Measurements from ENCODE around the gene ZBTB12. TPM values are rescaled to one million over a fixed set of nuclear protein-coding genes. Genes with fewer than 3 reads are reported as not detected.
A peak's percentile ranks its signal among the peaks of the same experiment; 100 is the strongest.

The ZBTB12 gene
- total and polyA plus RNA-seq, 2 of the 8 experiments (the other 6 are each of a cell fraction or from before 2014, with no cell fraction given) = 20.7 to 40.8 TPM

DNA sequence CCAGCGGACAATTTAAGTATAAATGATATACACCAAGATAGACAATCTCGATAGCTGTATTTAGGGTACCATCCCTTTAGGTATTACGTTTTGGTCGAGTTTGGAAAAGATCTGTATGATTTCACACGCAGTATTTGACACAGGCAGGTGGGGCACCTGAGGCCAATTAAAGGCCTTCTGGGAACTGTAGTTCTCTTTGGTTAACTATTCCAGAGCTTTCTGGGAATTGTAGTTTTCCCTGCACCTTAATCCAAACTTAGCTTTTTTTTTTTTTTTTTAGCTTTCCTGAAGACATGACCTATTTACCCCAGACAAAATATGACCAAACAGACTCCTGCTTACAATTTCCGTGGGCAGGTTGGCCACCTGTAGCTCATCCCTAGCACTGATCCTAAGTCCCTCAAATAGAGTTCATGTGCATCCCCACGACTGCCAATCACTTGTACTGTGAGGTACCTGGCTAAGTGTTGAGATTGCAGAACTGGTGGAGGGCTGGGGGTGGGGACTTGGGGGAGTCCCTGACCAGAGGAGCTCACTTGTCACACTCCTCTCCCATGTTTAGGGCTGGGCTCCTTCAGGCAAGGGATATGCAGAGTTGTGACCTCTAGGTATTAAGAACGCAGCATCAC, 3.4 kb downstream of the ZBTB12 start:
- Histone ChIP-seq H4K20me1 (replicated peaks in 1 of 2; ENCODE audit: control insufficient read depth in 1 of 2, insufficient read depth in 2 of 2, low read length in 2 of 2) (peaks cover 0 to 5% of the 10 kb centered on the region in 2 experiments), H2BK15ac (ENCODE audit: low read length) (no peak overlapping the region), H2BK20ac (ENCODE audit: low read length) (no peak overlapping the region), H4K8ac (ENCODE audit: extremely low read depth, insufficient read depth, low read length) (no peak overlapping the region), H3K56ac (replicated peaks; ENCODE audit: insufficient read length, low read depth, low read length) (no peak overlapping the region), H3K4me3 (ENCODE audit: extremely low read depth in 1 of 4, insufficient read depth in 2 of 4, low read depth in 3 of 4, low read length in 4 of 4) (peak overlapping the region; percentile 74 to 97 (median 82); a peak in 7 of 8 replicates), H2BK5ac (ENCODE audit: low read depth, low read length) (no peak overlapping the region), H3K27me3 (replicated peaks in 1 of 4; ENCODE audit: control insufficient read depth in 3 of 4, extremely low read depth in 1 of 4, insufficient read depth in 3 of 4, low read length in 3 of 4) (no peaks in the 10 kb centered on the region), H3K23me2 (ENCODE audit: low read depth, low read length) (peaks cover 13% of the 10 kb centered on the region), H2AFZ (ENCODE audit: low read length) (no peak overlapping the region), H3K27ac (ENCODE audit: low read depth, low read length) (no peak overlapping the region), H3K4ac (replicated peaks; ENCODE audit: insufficient read length, low read depth, low read length) (no peak overlapping the region), H3K4me2 (ENCODE audit: insufficient read depth in 1 of 2, low read depth in 2 of 2, low read length in 2 of 2) (peak overlapping the region; percentile 85 to 92), H3K79me1 (ENCODE audit: low read depth, low read length) (peaks cover 2% of the 10 kb centered on the region), H2AK5ac (ENCODE audit: low read depth, low read length) (no peak overlapping the region; the same call in 1 of the 2 replicates), H3K14ac (ENCODE audit: insufficient read length) (no peak overlapping the region), H3K23ac (ENCODE audit: insufficient read length) (no peak overlapping the region), H2BK12ac (ENCODE audit: low read depth, low read length) (no peak overlapping the region), H3K9me3 (ENCODE audit: insufficient read depth in 2 of 2, low read depth in 1 of 2, low read length in 1 of 2) (no peaks in the 10 kb centered on the region), H3K79me2 (ENCODE audit: control insufficient read depth in 1 of 2, insufficient read depth in 2 of 2, low read length in 2 of 2) (peaks cover 0 to 17% of the 10 kb centered on the region in 2 experiments; a peak in 2 of 4 replicates), H3K9ac (replicated peaks in 1 of 4; ENCODE audit: extremely low read depth in 1 of 4, low read depth in 3 of 4, low read length in 3 of 4) (peak overlapping the region in 1 of 4 experiments; percentile 86; a peak in 2 of 7 replicates), H4K5ac (ENCODE audit: insufficient read length, low read depth, low read length) (no peak overlapping the region), H3K36me3 (ENCODE audit: control insufficient read depth in 2 of 4, insufficient read depth in 4 of 4, low read length in 3 of 4) (peaks cover 13 to 29% (median 23%) of the 10 kb centered on the region in 4 experiments), H3K4me1 (replicated peaks in 1 of 4; ENCODE audit: control insufficient read depth in 3 of 4, insufficient read depth in 4 of 4, low read length in 3 of 4) (peaks cover 0 to 14% (median 6%) of the 10 kb centered on the region in 4 experiments; a peak in 6 of 7 replicates), H4K91ac (replicated peaks; ENCODE audit: insufficient read length, low read length) (no peak overlapping the region), H2BK120ac (replicated peaks; ENCODE audit: low read depth, low read length) (no peak overlapping the region), H3K18ac (ENCODE audit: extremely low read depth, low read length) (no peak overlapping the region)
- 21% methylated on average over 8 of the region's 8 CpGs; no CpG with 5 or more reads in 1 of the 2 experiments for WGBS, 2 experiments (ENCODE audit: extremely low coverage in 1 of 2, insufficient coverage in 1 of 2, insufficient read length in 1 of 2, insufficient replicate concordance in 2 of 2, low coverage in 1 of 2, low lambda C conversion rate in 2 of 2, missing lambda C conversion rate in 1 of 2)
- TF ChIP-seq TCF12 (IDR thresholded peaks at IDR 0.05; ENCODE audit: low read depth, low read length) = 0 out of 2 replicates have a peak, but pooled peaks have one; percentile 57
- TF ChIP-seq SIN3A (conservative IDR thresholded peaks at IDR 0.05 in 1 of 2, IDR thresholded peaks at IDR 0.05 in 1 of 2; ENCODE audit: low read depth in 1 of 2, low read length in 2 of 2) = peak; percentile 92 to 93
- peak; percentile 95 for TF ChIP-seq SIX5 (IDR thresholded peaks at IDR 0.05; ENCODE audit: low read depth, low read length)
- no peak for TF ChIP-seq RAD21 (IDR thresholded peaks at IDR 0.05 in 1 of 2, conservative IDR thresholded peaks at IDR 0.05 in 1 of 2; ENCODE audit: low read depth in 2 of 2, low read length in 2 of 2)
- TF ChIP-seq SAP30 (IDR thresholded peaks at IDR 0.05; ENCODE audit: insufficient read depth, insufficient replicate concordance, low read length) = peak; percentile 66
- POLR2A ChIA-PET (ENCODE audit: partially characterized antibody) = interaction anchor here (0.7 to 3.6 kb wide), 25 partner anchors 9 to 283 kb away, joined by 3 to 40 read pairs (median 5); partner anchors contain the start of genes DXO, HSPA1B, MSH5 and NELFE
- DNase-seq (ENCODE audit: low read depth in 1 of 2, low spot score in 2 of 2) (peak in 1 of 2 experiments; percentile 55), FAIRE-seq (no peak)
- CTCF ChIA-PET (ENCODE audit: partially characterized antibody) = interaction anchor here (0.7 to 2.1 kb wide), 10 partner anchors 10 to 900 kb away, joined by 3 to 11 read pairs (median 4); no protein-coding TSS in a partner anchor
